ENCODE measurements around the gene BDKRB2. TPM values are rescaled to one million over a fixed set of nuclear protein-coding genes. Genes with fewer than 3 reads are reported as not detected.

Gene BDKRB2
- total RNA-seq, 1 donor from 2014 or later, result 0.70 TPM

DNA sequence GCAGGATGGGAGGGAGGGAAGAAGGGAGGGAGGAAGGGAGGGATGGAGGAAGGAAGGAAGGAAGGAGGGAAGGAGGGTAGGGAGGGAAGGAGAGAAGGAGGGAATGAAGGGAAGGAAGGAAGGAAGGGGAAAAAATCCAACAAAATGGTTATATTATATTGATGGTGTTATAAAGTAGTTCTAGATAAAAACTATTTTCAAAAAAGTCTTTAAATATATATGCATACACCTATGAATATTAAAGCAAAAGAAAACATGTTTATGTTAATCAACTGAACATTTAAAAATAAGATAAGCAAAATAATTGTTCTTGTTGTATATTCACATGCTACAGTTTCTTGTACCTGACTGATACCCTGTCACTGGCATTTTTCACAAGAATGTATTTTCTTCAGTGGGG is 53.3 kb downstream of the BDKRB2 start:
- Histone ChIP-seq H3K4me3 (ENCODE audit: insufficient read depth, low read depth, low read length) (no peak overlapping the region), H3K27ac (ENCODE audit: low read depth, low read length) (no peak overlapping the region)

DNA sequence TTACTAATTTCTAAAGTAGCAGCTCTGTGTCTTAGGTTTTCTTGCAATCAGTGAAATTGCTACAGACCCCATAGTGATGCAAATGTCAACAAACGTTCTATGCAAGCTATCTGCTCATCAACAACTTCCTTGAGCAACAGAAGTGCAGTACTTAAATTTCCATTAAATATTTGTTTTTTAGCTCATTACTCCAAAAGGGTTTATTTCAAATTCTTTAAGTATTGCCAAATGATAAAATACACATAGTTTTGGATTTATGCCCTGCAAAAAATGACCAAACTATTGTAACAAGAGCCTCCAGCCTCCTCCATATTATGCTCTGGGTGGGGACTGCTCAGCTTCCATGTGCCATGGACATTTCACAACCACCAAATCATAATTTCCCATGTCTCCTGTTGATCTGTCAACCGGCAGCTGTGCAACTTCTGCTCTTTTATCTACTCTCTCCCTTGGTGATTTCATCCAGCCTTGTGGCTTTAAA is 55.7 kb downstream of the BDKRB2 start:
- DNase-seq (ENCODE audit: low read depth) (peak; percentile 53), FAIRE-seq (no peak)
- Histone ChIP-seq H3K36me3 (ENCODE audit: insufficient read depth, low read length) (no peaks in the 10 kb centered on the region), H3K4me3 (ENCODE audit: insufficient read depth, low read depth, low read length) (no peak overlapping the region), H3K27me3 (ENCODE audit: insufficient read depth, low read length) (peaks cover 7% of the 10 kb centered on the region), H3K9me3 (ENCODE audit: insufficient read depth, low read depth, low read length) (no peaks in the 10 kb centered on the region), H3K9ac (ENCODE audit: low read length) (no peak overlapping the region), H3K79me2 (ENCODE audit: insufficient read depth, low read length) (no peaks in the 10 kb centered on the region), H3K4me1 (ENCODE audit: insufficient read depth, low read length) (peaks cover 5% of the 10 kb centered on the region), H2AFZ (ENCODE audit: low read depth, low read length) (no peak overlapping the region), H4K20me1 (ENCODE audit: insufficient read depth, low read length) (no peaks in the 10 kb centered on the region), H3K4me2 (ENCODE audit: low read length) (no peak overlapping the region), H3K27ac (ENCODE audit: low read depth, low read length) (no peak overlapping the region)
- H3K4me3 Mint-ChIP-seq (ENCODE audit: unreplicated experiment), result no peak overlapping the region
- TF ChIP-seq EZH2 (IDR thresholded peaks at IDR 0.05; ENCODE audit: insufficient read depth, low read length), result no peak
- no peak overlapping the region for H3K27ac Mint-ChIP-seq (ENCODE audit: unreplicated experiment)
- no peaks in the 10 kb centered on the region for H3K36me3 Mint-ChIP-seq (ENCODE audit: low read depth, unreplicated experiment)
- H3K4me1 Mint-ChIP-seq (ENCODE audit: low read depth, unreplicated experiment), result peaks cover 9% of the 10 kb centered on the region
- peaks cover 2% of the 10 kb centered on the region for H3K9me3 Mint-ChIP-seq (ENCODE audit: unreplicated experiment)
- H3K27me3 Mint-ChIP-seq (ENCODE audit: low read depth, unreplicated experiment), result peaks cover 10% of the 10 kb centered on the region

More for the DNA sequence above, 53.3 kb downstream of the BDKRB2 start:
- Histone ChIP-seq H3K27me3 (ENCODE audit: insufficient read depth, low read length) (peaks cover 7% of the 10 kb centered on the region), H3K36me3 (ENCODE audit: insufficient read depth, low read length) (no peaks in the 10 kb centered on the region), H4K20me1 (ENCODE audit: insufficient read depth, low read length) (no peaks in the 10 kb centered on the region), H2AFZ (ENCODE audit: low read depth, low read length) (no peak overlapping the region), H3K79me2 (ENCODE audit: insufficient read depth, low read length) (no peaks in the 10 kb centered on the region), H3K9ac (ENCODE audit: low read length) (no peak overlapping the region), H3K4me1 (ENCODE audit: insufficient read depth, low read length) (peaks cover 15% of the 10 kb centered on the region), H3K4me2 (ENCODE audit: low read length) (no peak overlapping the region), H3K9me3 (ENCODE audit: insufficient read depth, low read depth, low read length) (no peaks in the 10 kb centered on the region)
- Mint-ChIP-seq H3K36me3 (ENCODE audit: low read depth, unreplicated experiment) (no peaks in the 10 kb centered on the region), H3K9me3 (ENCODE audit: unreplicated experiment) (no peaks in the 10 kb centered on the region), H3K4me1 (ENCODE audit: low read depth, unreplicated experiment) (peaks cover 24% of the 10 kb centered on the region), H3K4me3 (ENCODE audit: unreplicated experiment) (no peak overlapping the region), H3K27me3 (ENCODE audit: low read depth, unreplicated experiment) (peaks cover 8% of the 10 kb centered on the region), H3K27ac (ENCODE audit: unreplicated experiment) (no peak overlapping the region)
- TF ChIP-seq, protein P1, sequence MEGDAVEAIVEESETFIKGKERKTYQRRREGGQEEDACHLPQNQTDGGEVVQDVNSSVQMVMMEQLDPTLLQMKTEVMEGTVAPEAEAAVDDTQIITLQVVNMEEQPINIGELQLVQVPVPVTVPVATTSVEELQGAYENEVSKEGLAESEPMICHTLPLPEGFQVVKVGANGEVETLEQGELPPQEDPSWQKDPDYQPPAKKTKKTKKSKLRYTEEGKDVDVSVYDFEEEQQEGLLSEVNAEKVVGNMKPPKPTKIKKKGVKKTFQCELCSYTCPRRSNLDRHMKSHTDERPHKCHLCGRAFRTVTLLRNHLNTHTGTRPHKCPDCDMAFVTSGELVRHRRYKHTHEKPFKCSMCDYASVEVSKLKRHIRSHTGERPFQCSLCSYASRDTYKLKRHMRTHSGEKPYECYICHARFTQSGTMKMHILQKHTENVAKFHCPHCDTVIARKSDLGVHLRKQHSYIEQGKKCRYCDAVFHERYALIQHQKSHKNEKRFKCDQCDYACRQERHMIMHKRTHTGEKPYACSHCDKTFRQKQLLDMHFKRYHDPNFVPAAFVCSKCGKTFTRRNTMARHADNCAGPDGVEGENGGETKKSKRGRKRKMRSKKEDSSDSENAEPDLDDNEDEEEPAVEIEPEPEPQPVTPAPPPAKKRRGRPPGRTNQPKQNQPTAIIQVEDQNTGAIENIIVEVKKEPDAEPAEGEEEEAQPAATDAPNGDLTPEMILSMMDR (IDR thresholded peaks at IDR 0.05; ENCODE audit: insufficient read depth, low read depth, low read length), result no peak
- TF ChIP-seq EZH2 (IDR thresholded peaks at IDR 0.05; ENCODE audit: insufficient read depth, low read length), result no peak
- no peak for DNase-seq (ENCODE audit: low read depth)
- no peak for FAIRE-seq

- H3K27me3 Mint-ChIP-seq (ENCODE audit: low read depth, unreplicated experiment), result peaks cover 13% of the 10 kb centered on the region
- H3K9me3 Mint-ChIP-seq (ENCODE audit: unreplicated experiment), result peaks cover 2% of the 10 kb centered on the region
- H3K4me1 Mint-ChIP-seq (ENCODE audit: low read depth, unreplicated experiment), result peaks cover 8% of the 10 kb centered on the region
- Histone ChIP-seq H3K27ac (ENCODE audit: low read depth, low read length) (no peak overlapping the region), H3K4me2 (ENCODE audit: low read length) (no peak overlapping the region), H3K4me1 (ENCODE audit: insufficient read depth, low read length) (peaks cover under 1% of the 10 kb centered on the region), H3K4me3 (ENCODE audit: insufficient read depth, low read depth, low read length) (no peak overlapping the region), H3K79me2 (ENCODE audit: insufficient read depth, low read length) (no peaks in the 10 kb centered on the region), H3K9ac (ENCODE audit: low read length) (no peak overlapping the region), H3K27me3 (ENCODE audit: insufficient read depth, low read length) (peaks cover 7% of the 10 kb centered on the region), H2AFZ (ENCODE audit: low read depth, low read length) (no peak overlapping the region), H3K36me3 (ENCODE audit: insufficient read depth, low read length) (no peaks in the 10 kb centered on the region), H3K9me3 (ENCODE audit: insufficient read depth, low read depth, low read length) (no peaks in the 10 kb centered on the region), H4K20me1 (ENCODE audit: insufficient read depth, low read length) (no peaks in the 10 kb centered on the region)
- TF ChIP-seq EZH2 (IDR thresholded peaks at IDR 0.05; ENCODE audit: insufficient read depth, low read length), result no peak
- TF ChIP-seq, protein P1 (IDR thresholded peaks at IDR 0.05; ENCODE audit: insufficient read depth, low read depth, low read length), result no peak
- no peak overlapping the region for H3K4me3 Mint-ChIP-seq (ENCODE audit: unreplicated experiment)
- peaks cover 3% of the 10 kb centered on the region for H3K36me3 Mint-ChIP-seq (ENCODE audit: low read depth, unreplicated experiment)
- DNase-seq (ENCODE audit: low read depth) (no peak), FAIRE-seq (no peak)
- peak overlapping the region; percentile 8 for H3K27ac Mint-ChIP-seq (ENCODE audit: unreplicated experiment)
Observed at GRCh38 chr14:96261053-96261452, 56.4 kb downstream of the BDKRB2 start.

Measured in astrocyte (in vitro differentiated cells and primary cell).